SK-N-SH (cell line): ENCODE measurements around the gene PWP1. TPM values are rescaled to one million over a fixed set of nuclear protein-coding genes. Genes with fewer than 3 reads are reported as not detected.

Experiments used
- CTCF ChIA-PET: fragments of 300-600, 350-600 bp; formaldehyde crosslinking; extraction: SDS; loops from one replicate; lab custom pipeline; 2021; lab: Yijun Ruan, JAX
- POLR2A ChIA-PET: fragments of 350-600 bp; sonication (Branson Sonifier 250); formaldehyde crosslinking; extraction: SDS; loops from one replicate; lab custom pipeline; 2020; ENCODE audit warnings: antibody characterized with exemption, inconsistent platforms; lab: Yijun Ruan, JAX
- DNase-seq: peaks from one replicate; pipeline ENCODE4 v3.0.0; 2012
- H2AFZ ChIP-seq: fragments of 200-600 bp; sonication (generic); 2 replicates; pipeline ENCODE4 v1.8.1; 2016; ENCODE audit warnings: antibody characterized with exemption, mild to moderate bottlenecking, low read depth
- H3F3A ChIP-seq: fragments of 200-600 bp; sonication (generic); replicated peaks from 2 replicates; pipeline ENCODE3; 2016; ENCODE audit warnings: antibody characterized with exemption, mild to moderate bottlenecking; ENCODE audit not compliant: insufficient read depth
- H3K27ac ChIP-seq, 2 experiments: fragments of 200-500 bp in 1 of 2; fragments of 200-600 bp in 1 of 2; sonication (Bioruptor generic) in 1 of 2; sonication (generic), shearing (Covaris generic) in 1 of 2; 2 replicates each; pipeline versions ENCODE4 v1.5.1 to v1.6.1; 2014 to 2016; ENCODE audit warnings: low read depth in 2 of 2, inconsistent platforms in 1 of 2, low read length in 1 of 2, mild to moderate bottlenecking in 1 of 2, mixed read lengths in 1 of 2
- H3K27me3 ChIP-seq: fragments of 200-600 bp; sonication (generic), shearing (Covaris generic); 2 replicates; pipeline ENCODE4 v1.6.1; 2016; ENCODE audit warnings: mixed run types; ENCODE audit not compliant: insufficient read depth
- H3K36me3 ChIP-seq, 2 experiments: fragments of 200-500 bp in 1 of 2; fragments of 200-600 bp in 1 of 2; sonication (Bioruptor generic) in 1 of 2; sonication (generic) in 1 of 2; replicated peaks in 1 of 2; 2 replicates each; pipeline versions ENCODE3 to v1.5.1; 2014 to 2016; ENCODE audit warnings: low read length in 1 of 2, mild to moderate bottlenecking in 1 of 2; ENCODE audit not compliant: insufficient read depth in 2 of 2, control insufficient read depth in 1 of 2
- H3K4me1 ChIP-seq, 2 experiments: fragments of 200-500 bp in 1 of 2; fragments of 200-600 bp in 1 of 2; sonication (Bioruptor generic) in 1 of 2; sonication (generic), shearing (Covaris generic) in 1 of 2; 2 replicates each; pipeline versions ENCODE4 v1.5.1 to v1.6.1; 2014 to 2016; ENCODE audit warnings: low read depth in 1 of 2, low read length in 1 of 2, mixed run types in 1 of 2; ENCODE audit not compliant: insufficient read depth in 2 of 2, control insufficient read depth in 1 of 2
- H3K4me2 ChIP-seq: fragments of 200-600 bp; sonication (generic), shearing (Covaris generic); 2 replicates; pipeline ENCODE4 v1.6.1; 2017; ENCODE audit warnings: mixed run types
- H3K4me3 ChIP-seq, 2 experiments: fragments of 200-500 bp in 1 of 2; fragments of 200-600 bp in 1 of 2; sonication (Bioruptor generic) in 1 of 2; sonication (generic), shearing (Covaris generic) in 1 of 2; 2 replicates each; pipeline versions ENCODE4 v1.5.1 to v1.8.1; 2014 to 2016; ENCODE audit warnings: low read depth in 2 of 2, inconsistent platforms in 1 of 2, low read length in 1 of 2, mild to moderate bottlenecking in 1 of 2, mixed read lengths in 1 of 2, moderate library complexity in 1 of 2
- H3K79me2 ChIP-seq: fragments of 200-600 bp; sonication (generic); 2 replicates; pipeline ENCODE4 v1.8.1; 2017; ENCODE audit warnings: mild to moderate bottlenecking; ENCODE audit not compliant: insufficient read depth
- H3K9ac ChIP-seq: fragments of 200-600 bp; sonication (generic); 2 replicates; pipeline ENCODE4 v1.6.1; 2017; ENCODE audit warnings: mixed run types
- H3K9me2 ChIP-seq: fragments of 200-600 bp; sonication (generic); 2 replicates; pipeline ENCODE4 v1.6.1; 2017; ENCODE audit warnings: mixed run types
- H3K9me3 ChIP-seq: fragments of 200-600 bp; sonication (generic); 2 replicates; pipeline ENCODE4 v1.6.1; 2017; ENCODE audit warnings: mixed run types, mild to moderate bottlenecking, moderate library complexity
- H4K20me1 ChIP-seq: fragments of 200-600 bp; sonication (generic); 2 replicates; pipeline ENCODE4 v1.6.1; 2017; ENCODE audit warnings: mild to moderate bottlenecking, mixed run types; ENCODE audit not compliant: insufficient read depth
- CHD2 ChIP-seq: fragments of 150-350 bp; IDR thresholded peaks from 2 replicates; pipeline ENCODE4 v1.6.1; 2018; ENCODE audit warnings: low read length; ENCODE audit not compliant: partially characterized antibody
- ELF1 ChIP-seq: IDR thresholded peaks from 2 replicates; pipeline ENCODE4 v1.4.0; 2012
- FOSL2 ChIP-seq: IDR thresholded peaks from 2 replicates; pipeline ENCODE4 v1.4.0; 2012; ENCODE audit warnings: low read depth, mild to moderate bottlenecking, moderate library complexity, borderline replicate concordance
- FOXM1 ChIP-seq: IDR thresholded peaks from 2 replicates; pipeline ENCODE4 v1.4.0; 2012; ENCODE audit warnings: low read depth, mild to moderate bottlenecking
- GATA2 ChIP-seq: sonication (generic); formaldehyde crosslinking; IDR thresholded peaks from 2 replicates; pipeline ENCODE4 v1.5.0; 2020; ENCODE audit warnings: mild to moderate bottlenecking, missing genetic modification reagents
- JUND ChIP-seq: IDR thresholded peaks from 2 replicates; pipeline ENCODE4 v1.4.0; 2012
- MEF2A ChIP-seq: IDR thresholded peaks from 2 replicates; pipeline ENCODE4 v1.4.0; 2012; ENCODE audit warnings: low read depth, borderline replicate concordance
- RAD21 ChIP-seq: IDR thresholded peaks from 2 replicates; pipeline ENCODE4 v1.6.1; 2012; ENCODE audit warnings: mild to moderate bottlenecking, low read length
- RFX5 ChIP-seq: IDR thresholded peaks from 2 replicates; pipeline ENCODE4 v1.6.1; 2012; ENCODE audit warnings: mild to moderate bottlenecking, improper control_type of control experiment, low read length
- SIN3A ChIP-seq: IDR thresholded peaks from 2 replicates; pipeline ENCODE4 v1.6.1; 2012; ENCODE audit warnings: low read depth, mild to moderate bottlenecking, low read length, moderate library complexity, borderline replicate concordance
- SMC3 ChIP-seq: IDR thresholded peaks from 2 replicates; pipeline ENCODE4 v1.6.1; 2012; ENCODE audit warnings: low read depth, low read length, improper control_type of control experiment
- TCF12 ChIP-seq: IDR thresholded peaks from 2 replicates; pipeline ENCODE4 v1.4.0; 2012
- TEAD4 ChIP-seq: IDR thresholded peaks from 2 replicates; pipeline ENCODE4 v1.4.0; 2012; ENCODE audit warnings: mild to moderate bottlenecking, borderline replicate concordance; ENCODE audit not compliant: insufficient read depth
- WGBS: methylation state at CpG from one replicate; pipeline ENCODE4 v1.1.6; 2017; ENCODE audit warnings: low lambda C conversion rate; 5-methylcytosine and 5-hydroxymethylcytosine counted together
- polyA plus RNA-seq, 3 experiments: library from polyadenylated mRNA; depleted of rRNA; stranded (reverse); fragments of >200 nt; gene quantifications; 2 replicates each; pipeline ENCODE4 v1.2.3, GENCODE V29; 2012
- TF ChIP-seq, protein P1 (sequence below): IDR thresholded peaks from 2 replicates; pipeline ENCODE4 v1.4.0; 2012; ENCODE audit warnings: low read depth
- TF ChIP-seq, protein P2 (sequence below): fragments of 200-600 bp; sonication (generic); IDR thresholded peaks from 2 replicates; pipeline ENCODE4 v1.6.1; 2017; ENCODE audit warnings: antibody characterized with exemption, mild to moderate bottlenecking, moderate library complexity
- TF ChIP-seq, protein P3 (sequence below): IDR thresholded peaks from 2 replicates; pipeline ENCODE4; 2012

The PWP1 gene
- polyA plus RNA-seq, 1 of the 3 experiments (the other 2 are of a cell fraction): 129 TPM

DNA sequence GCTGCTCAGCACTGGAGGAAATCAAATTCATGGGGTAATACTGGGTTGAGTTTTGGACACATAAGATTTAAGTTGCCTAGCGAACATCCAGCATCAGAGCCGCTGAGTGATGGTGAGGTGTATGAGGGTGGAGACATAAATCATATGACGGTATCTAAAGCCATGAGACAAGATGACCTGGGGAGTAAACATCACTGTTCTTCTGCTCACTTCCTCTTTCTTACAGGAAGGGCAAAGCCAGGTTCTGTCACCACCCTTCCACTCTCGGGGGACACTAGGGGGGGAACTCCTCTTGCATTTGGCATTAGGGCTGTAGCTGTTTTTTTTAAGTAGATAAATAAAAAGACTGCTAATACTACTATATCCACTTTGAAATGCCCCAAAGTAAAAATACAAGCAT, 51.3 kb downstream of the PWP1 start:
- H3K36me3 ChIP-seq: peaks cover 87 to 92% of the 10 kb centered on the region in 2 experiments
- H3K79me2 ChIP-seq: peaks cover 4% of the 10 kb centered on the region; the same call in 1 of the 2 replicates
- CTCF ChIA-PET: interaction anchor here (1.1 kb wide), 1 partner anchor 17 kb away, joined by 3 read pairs; no protein-coding TSS in a partner anchor
- H3K4me3 ChIP-seq: no peak overlapping the region
- H3K27ac ChIP-seq: no peak overlapping the region
- H3K9ac ChIP-seq: no peak overlapping the region
- H3K9me2 ChIP-seq: no peaks in the 10 kb centered on the region
- H3K4me2 ChIP-seq: no peak overlapping the region
- H2AFZ ChIP-seq: no peak overlapping the region
- DNase-seq: no peak
- TF ChIP-seq CHD2 (no peak), TEAD4 (no peak), SIN3A (no peak), SMC3 (no peak), RAD21 (no peak), JUND (no peak), GATA2 (no peak), RFX5 (no peak), FOXM1 (no peak)
- TF ChIP-seq, protein P1, sequence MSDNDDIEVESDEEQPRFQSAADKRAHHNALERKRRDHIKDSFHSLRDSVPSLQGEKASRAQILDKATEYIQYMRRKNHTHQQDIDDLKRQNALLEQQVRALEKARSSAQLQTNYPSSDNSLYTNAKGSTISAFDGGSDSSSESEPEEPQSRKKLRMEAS: no peak
- TF ChIP-seq, protein P2, sequence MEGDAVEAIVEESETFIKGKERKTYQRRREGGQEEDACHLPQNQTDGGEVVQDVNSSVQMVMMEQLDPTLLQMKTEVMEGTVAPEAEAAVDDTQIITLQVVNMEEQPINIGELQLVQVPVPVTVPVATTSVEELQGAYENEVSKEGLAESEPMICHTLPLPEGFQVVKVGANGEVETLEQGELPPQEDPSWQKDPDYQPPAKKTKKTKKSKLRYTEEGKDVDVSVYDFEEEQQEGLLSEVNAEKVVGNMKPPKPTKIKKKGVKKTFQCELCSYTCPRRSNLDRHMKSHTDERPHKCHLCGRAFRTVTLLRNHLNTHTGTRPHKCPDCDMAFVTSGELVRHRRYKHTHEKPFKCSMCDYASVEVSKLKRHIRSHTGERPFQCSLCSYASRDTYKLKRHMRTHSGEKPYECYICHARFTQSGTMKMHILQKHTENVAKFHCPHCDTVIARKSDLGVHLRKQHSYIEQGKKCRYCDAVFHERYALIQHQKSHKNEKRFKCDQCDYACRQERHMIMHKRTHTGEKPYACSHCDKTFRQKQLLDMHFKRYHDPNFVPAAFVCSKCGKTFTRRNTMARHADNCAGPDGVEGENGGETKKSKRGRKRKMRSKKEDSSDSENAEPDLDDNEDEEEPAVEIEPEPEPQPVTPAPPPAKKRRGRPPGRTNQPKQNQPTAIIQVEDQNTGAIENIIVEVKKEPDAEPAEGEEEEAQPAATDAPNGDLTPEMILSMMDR: no peak
- POLR2A ChIA-PET: no interaction called here
- no peaks in the 10 kb centered on the region for H3K27me3 ChIP-seq
- H3K4me1 ChIP-seq: no peaks in the 10 kb centered on the region
- 98% methylated on average over 4 of the region's 4 CpGs for WGBS
- peaks cover 4% of the 10 kb centered on the region for H3F3A ChIP-seq
- H4K20me1 ChIP-seq: no peaks in the 10 kb centered on the region
- H3K9me3 ChIP-seq: no peaks in the 10 kb centered on the region

DNA sequence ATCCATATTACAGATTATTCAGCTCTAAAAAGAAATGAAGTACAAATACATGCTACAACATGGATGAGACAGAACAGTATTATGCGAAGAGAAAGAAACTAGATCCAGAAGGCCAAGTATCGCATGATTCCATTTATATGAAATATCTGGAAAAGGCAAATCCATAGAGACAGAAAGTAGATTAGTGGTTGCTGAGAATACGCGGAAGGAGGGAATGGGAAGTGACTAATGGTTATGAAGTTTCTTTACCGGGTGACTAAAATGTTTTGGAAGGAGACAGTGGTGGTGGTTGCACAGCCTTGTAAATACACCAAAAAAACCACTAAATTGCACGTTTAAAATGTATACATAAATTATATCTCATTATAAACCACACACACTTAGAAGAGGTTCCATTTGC, 62.9 kb downstream of the PWP1 start:
- Histone ChIP-seq H3K36me3 (peaks cover 45 to 74% of the 10 kb centered on the region in 2 experiments), H3K4me3 (peak overlapping the region in 1 of 2 experiments; percentile 37; a peak in 2 of 4 replicates), H3K9ac (peak overlapping the region; percentile 52; the same call in 1 of the 2 replicates), H3F3A (peaks cover 37% of the 10 kb centered on the region), H2AFZ (no peak overlapping the region), H4K20me1 (peaks cover 11% of the 10 kb centered on the region; the same call in 1 of the 2 replicates), H3K79me2 (peaks cover 62% of the 10 kb centered on the region), H3K27ac (peak overlapping the region in 1 of 2 experiments; percentile 90; a peak in 2 of 4 replicates), H3K9me2 (no peaks in the 10 kb centered on the region), H3K27me3 (no peaks in the 10 kb centered on the region), H3K4me2 (peak overlapping the region; percentile 78), H3K9me3 (no peaks in the 10 kb centered on the region), H3K4me1 (peaks cover 0 to 11% of the 10 kb centered on the region in 2 experiments; a peak in 1 of 4 replicates)
- no peak for TF ChIP-seq CHD2
- peak; percentile 24; the same call in 1 of the 2 replicates for TF ChIP-seq JUND
- TF ChIP-seq MEF2A: no peak
- peak; percentile 39; the same call in 1 of the 2 replicates for TF ChIP-seq ELF1
- TF ChIP-seq, protein P3, sequence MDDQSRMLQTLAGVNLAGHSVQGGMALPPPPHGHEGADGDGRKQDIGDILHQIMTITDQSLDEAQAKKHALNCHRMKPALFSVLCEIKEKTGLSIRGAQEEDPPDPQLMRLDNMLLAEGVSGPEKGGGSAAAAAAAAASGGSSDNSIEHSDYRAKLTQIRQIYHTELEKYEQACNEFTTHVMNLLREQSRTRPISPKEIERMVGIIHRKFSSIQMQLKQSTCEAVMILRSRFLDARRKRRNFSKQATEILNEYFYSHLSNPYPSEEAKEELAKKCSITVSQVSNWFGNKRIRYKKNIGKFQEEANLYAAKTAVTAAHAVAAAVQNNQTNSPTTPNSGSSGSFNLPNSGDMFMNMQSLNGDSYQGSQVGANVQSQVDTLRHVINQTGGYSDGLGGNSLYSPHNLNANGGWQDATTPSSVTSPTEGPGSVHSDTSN: peak; percentile 20; the same call in 1 of the 2 replicates
- TF ChIP-seq TCF12: peak; percentile 19; the same call in 1 of the 2 replicates
- TF ChIP-seq FOSL2: no peak; the same call in 1 of the 2 replicates
- POLR2A ChIA-PET: no interaction called here
- DNase-seq: no peak
- 33% methylated on average over 6 of the region's 6 CpGs for WGBS
- CTCF ChIA-PET: interaction anchor here (1.0 to 1.6 kb wide), 2 partner anchors 10 to 14 kb away, joined by 3 to 6 read pairs; no protein-coding TSS in a partner anchor
